ENCODE measurements around the gene BBLN.

GRCh38 chr9:128155736-128156500 lies 4.1 kb upstream of the BBLN start:
- TF ChIP-seq CTCF (IDR thresholded peaks at IDR 0.05) (no peak), ZFX (IDR thresholded peaks at IDR 0.05; ENCODE audit: borderline replicate concordance) (no peak)
